HG03571 (cell line): ENCODE data around the gene FAT1.

Source experiments
- ATAC-seq: cut with Tn5 transposase; IDR thresholded peaks from one replicate; pipeline ENCODE4 v1.9.1; 2021; ENCODE audit not compliant: unreplicated experiment

The FAT1 gene

DNA sequence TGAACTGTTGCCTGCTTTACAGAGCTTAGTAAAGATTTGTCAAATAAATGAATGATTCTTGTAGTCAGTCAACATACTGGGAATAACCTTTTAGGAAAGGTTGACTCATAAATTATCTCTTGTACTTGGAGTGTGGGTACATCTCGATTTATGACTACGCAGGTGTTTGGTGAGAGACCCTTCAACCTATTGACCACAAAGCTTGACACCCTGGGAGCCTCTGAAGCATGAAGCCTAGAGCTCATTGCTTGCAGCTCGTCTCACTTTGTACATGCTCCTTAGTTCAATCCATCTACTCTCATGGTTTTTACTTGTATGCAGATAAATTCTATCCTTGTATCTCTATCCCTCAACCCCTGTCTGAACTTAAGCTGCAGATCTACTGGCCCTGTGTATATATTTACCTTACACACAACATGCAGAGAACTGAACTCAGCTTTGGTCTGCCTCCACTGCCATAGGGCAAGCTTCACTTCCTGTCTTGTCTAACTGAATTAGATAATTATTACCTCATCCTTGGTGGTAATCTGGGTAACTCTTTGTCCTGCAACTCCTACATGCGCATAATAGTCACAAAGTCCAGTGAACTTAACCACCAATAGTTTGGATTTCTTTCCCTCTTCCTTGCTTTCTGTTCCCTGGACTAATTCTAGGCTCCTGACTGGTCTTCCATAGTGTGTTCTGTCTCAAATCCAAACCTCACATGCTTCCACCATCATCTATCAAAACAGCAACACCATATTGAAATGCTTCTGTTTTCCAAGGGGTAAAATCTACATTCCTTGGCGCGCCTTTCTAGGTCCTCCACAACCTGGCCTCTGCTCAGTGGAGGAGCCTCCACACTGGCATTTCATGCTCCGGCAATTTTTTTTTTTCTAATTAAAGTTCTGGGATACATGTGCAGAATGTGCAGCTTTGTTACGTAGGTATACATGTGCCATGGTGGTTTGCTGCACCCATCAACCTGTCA lies 32.2 kb upstream of the FAT1 start:
- ATAC-seq, result no peak

DNA sequence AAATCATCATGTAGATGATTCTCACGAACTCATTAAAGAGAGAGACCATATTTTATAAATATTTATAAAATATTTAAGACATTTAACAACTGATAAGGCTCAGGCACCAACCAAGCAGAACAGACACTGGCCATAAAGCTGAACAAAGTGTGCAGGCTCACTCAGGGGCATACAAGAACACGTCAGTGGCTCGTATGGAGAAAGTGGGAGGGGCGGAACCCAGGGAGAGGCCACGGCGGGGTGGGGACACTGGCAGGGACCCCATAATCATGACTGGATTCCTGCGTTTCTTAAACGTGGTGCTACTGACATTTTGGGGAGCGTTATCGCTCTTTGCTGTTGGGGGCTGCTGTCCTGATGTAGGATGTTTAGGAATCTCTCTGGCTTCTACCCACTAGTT lies 31.3 kb upstream of the FAT1 start:
- no peak for ATAC-seq

DNA sequence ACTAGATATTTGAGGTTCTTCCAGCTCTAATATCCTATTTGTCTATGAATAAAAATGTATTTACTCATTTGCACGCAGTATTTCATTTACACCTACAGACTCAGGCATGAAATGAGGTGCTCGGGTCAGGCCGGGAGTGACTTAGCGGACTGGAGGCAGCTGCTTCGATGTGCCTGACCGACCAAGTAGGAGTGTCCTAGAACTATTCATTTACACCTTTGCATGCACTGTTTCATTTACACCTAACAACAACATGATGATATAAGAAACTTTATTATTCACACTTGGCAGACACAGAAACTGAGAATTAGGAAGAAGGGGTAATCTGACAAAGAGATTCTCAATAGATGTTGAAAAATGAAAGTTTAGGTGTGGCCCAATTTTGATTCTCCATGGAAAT lies 28.7 kb upstream of the FAT1 start:
- no peak for ATAC-seq

DNA sequence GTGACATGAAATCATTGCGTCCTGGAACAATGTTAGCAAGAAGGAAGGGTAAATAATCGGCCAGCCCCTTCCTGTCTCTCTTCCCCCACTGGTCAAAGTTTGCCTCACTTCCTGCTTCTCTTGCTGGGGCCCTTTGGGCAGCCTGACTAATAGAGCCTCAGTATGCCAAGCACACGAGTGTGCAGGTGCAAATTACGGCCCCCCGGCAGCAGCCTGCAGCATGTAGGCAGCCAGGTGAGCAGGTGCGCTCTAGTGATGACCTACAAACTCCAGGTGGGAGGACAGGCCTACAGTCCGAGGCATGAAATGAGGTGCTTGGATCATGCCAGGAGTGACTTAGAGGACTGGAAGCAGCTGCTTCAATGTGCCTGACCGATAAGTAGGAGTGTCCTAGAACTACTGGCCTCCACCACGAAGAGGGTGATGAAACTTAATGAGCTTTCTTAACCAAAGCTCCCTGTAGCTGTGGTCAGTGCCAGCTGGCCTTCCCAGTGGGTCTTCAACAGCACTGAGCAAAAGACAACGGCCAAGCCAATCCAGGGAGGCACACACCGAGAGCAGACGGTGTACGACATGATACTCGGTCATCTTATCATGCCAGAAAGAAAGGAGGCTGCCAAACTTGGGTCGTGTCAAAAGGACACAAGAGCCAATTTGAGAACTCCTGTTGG lies 26.1 kb upstream of the FAT1 start:
- no peak for ATAC-seq

DNA sequence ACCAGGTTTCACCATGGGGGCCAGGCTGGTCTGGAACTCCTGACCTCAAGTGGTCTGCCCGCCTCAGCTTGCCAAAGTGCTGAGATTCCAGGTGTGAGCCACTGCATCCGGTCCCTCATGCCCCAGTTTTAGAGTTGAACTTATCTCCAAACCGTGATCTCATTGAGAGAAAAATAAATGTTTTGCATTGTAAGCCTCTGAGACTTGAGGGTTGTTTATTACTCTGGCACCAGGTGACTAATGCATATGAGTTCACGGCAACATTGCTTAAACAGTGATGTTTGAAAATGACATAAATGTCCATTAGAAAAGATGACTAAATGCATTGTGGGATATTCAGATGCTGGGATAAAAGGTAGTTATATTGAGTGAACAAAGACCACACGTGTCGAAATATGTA lies 22.9 kb upstream of the FAT1 start:
- no peak for ATAC-seq

DNA sequence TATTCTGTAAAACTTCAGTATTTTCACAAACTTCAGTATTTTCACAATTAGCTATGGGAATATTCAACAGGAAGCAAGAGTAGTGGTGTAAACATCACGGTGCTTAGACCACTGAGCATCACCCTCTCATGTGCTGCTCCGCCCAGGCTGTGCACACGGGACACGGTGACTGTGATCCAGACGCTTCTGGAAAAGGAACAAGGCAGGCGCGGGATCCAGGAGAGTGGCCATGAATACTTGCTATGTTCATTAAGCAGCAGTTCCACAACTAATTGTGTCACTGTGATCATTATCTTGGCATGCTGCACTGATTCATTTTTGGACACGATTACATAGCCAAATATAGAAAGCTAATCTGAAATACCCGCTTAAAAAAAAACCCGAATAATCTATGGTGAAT lies 19.6 kb upstream of the FAT1 start:
- ATAC-seq, result no peak

DNA sequence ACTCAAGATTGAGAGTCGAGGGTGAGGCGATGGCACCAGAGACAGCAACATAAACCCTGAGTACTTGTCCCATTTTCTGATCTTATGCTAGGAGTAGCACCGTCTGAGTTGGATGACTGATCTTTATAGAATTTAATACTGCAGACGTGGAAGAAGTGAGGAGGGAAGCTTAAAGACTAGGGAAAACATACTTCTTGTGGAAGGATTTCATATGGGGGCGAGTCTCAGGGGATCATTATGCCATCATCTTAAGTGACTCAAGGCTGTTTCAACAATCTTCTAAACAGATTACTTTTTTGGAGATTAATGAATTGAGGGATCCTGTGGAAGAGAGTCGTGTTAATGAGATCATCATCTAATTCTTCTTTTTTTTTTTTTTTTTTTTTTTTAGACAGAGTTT lies 17.2 kb upstream of the FAT1 start:
- ATAC-seq, result no peak

DNA sequence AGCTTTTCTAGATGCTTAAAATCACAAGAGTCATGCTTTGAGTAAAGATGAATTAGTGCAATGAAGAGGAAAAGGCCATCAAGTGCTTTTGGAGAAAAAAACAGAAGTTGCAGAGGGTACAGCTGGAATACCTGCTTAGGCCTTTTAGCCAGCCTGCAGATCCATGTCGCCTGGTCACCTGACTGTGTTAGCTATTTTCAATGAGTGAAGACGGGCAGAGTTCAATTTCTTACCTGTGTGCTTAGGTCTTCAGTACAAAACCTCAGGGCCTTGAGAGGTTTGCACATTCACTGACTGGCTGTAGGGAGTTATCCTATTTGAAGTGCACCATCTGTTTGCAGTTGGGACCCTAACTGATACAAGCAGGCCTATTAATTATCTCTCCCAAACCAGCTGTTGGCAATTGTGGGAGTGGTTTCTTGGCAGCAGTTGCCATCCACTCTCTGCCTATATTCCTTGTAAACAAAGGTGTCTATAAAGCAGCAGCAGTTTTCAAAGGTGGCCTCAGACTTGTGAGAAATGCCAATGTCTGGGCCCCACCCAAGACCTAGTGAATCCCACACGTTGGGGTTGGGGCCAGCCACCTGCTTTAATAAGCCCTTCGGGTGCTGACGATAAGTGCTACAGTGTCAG lies 16.3 kb upstream of the FAT1 start:
- no peak for ATAC-seq

DNA sequence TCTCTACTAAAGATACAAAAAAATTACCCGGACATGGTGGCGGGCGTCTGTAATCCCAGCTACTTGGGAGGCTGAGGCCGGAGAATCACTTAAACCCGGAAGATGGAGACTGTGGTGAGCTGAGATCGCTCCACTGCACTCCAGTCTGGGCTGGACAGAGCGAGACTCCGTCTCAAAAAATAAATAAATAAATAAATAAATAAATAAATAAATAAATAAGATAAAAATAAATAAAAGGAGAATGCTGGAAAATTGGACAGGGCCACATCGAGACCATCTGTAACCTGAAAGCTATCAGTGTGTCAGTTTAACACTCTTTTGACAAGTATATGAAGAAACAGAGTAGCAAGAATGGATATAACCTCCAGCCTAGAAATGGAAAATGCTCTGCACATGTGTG lies 15.7 kb upstream of the FAT1 start:
- ATAC-seq, result no peak

DNA sequence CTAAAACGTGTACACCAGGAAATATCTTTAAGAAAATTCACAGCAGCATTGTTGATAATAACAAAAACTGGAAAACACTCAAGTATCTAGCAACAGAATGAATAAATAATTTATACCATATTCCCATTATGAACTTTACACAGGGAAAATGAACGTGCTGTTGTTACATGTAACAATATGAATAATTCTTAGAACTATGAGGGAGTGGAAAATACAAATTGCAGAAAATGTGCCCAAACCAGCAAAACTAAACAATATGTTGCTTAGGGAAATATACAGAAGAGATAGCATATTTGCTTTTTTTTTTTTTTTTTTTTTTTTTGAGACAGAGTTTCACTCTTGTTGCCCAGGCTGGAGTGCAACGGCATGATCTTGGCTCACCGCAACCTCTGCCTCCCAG lies 14.8 kb upstream of the FAT1 start:
- no peak for ATAC-seq

DNA sequence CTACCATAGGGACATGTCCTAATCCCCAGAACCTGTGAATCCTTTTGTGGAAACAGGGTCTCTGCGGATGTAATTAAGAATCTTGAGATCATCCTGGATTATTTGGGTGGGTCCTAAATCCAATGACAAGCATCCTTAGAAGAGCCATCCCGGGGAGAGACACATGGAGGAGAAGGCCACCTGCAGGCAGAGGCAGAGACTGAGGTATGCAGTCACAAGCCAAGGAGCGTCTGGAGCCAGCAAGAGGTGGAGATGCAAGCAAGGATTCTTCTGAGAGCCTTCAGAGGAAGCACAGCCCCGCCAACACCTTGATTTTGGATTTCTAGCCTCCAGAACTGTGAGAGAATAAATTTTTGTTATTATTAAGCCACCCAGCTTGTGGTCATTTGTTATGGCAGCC lies 13.8 kb upstream of the FAT1 start:
- no peak for ATAC-seq

DNA sequence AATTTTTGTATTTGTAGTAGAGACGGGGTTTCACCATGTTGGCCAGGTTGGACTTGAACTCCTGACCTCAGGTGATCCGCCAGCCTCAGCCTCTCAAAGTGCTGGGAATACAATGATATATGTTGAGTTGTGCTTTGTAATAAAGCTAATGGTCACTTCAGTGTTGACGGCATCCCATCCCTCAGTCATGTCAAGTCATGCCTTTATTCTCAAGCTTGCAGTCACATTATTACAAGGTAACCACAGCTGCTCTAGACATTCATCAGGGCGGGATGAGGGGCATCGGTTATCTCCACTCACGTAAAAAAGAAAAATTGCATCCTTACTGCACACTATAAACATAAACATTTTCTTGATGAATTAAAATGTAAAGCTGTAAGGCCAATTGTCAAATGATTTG lies 12.8 kb upstream of the FAT1 start:
- no peak for ATAC-seq

DNA sequence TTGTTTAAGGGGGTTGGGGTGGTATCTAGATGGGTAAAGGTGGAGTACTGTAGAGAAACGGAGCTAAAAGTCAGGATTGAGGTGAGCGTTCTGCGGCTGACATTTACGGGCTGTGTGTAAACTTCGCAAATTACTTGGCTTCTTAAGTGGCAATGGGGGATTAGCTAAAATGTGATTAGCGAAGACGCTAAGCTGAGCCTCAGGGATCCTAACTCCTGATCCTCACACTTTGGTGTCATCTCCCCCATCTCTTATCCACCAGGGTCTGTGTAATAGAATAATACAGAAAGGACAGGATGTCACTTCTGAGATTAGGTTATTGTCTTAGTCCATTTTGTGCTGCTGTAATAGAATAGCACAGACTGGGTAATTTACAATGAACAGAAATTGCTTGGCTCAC lies 10.6 kb upstream of the FAT1 start:
- no peak for ATAC-seq

DNA sequence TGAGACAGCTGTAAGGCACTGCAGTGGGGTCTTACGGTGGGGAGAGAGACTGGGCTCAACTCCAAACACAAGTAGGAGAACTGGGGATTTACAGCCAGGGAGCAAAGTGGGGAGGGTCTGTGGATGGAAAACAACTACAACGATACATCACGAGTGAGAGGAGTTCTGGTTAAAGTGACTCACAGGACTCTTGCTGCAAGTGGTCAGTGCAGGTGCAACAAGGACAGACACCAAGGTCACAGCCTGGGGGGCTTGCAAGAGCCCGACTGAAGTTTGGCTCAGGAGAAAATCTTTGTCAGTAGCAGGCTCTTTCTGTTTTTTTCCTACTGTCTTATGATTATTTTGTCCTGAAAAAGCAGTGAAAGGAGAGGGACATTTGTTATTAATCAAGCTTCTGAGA lies 10.1 kb upstream of the FAT1 start:
- no peak for ATAC-seq

DNA sequence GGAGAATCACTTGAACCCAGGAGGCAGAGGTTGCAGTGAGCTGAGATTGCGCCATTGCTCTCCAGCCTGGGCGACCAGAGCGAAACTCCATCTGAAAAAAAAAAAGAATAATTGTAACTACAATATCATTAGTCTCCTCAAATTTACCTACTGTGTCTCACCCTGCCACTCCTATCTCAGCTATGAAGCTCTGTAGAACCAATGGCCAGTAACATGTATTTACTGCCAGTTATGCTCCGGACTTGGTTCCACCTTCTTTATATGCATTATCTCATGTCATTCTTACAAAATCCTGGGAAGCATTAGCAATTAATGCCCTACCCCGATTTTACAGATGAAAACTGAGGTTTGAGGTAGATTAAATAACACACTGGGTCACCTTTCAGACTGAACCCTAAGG lies 7.0 kb upstream of the FAT1 start:
- ATAC-seq, result no peak

DNA sequence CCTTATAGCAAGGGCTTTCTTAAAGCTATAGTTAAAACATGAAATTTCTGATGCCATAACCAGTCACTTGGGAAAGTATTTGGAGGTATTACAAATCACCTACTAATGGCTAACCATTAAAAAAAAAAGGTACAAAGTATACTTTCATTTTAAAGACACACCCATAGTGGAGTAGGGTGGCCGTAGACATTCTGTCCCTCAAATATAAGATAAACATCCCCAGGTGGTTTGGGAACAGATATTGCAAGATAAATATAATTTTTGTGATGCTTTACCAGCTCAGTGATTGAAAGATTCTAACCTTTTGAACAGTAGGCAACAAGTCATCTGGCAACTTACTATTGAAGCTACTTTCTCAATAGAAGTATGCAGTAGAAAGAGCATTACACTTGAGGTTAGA lies 6.2 kb upstream of the FAT1 start:
- ATAC-seq, result no peak

DNA sequence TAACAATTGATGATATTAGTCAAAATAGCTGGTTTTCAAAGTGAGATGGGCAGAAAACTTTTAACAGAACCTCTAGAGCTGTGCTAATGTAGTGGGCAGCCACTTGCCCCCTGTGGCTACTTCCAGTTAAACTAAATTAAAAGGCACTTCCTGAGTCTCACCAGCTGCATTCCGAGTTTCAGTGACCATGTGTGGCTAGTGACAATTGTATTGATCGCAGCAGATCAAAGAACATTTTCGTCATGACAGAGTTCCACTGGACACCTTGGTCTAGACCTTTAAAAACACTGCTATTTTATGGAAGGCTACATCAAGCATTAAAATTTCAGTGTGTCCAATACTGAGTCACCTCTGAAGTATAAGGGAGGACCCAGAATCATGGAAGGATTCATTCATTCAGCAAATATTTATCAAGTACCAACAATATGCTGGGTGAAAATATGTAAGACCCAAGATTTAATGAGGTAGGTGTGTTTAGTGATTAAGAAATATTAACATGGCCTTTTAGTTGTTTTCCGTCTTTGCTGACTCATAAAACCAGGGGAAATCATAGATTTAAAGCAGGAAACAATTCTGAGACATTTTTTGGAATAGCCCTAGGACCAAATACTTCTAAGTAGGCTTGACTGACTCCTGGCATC lies 5.1 kb upstream of the FAT1 start:
- no peak for ATAC-seq

DNA sequence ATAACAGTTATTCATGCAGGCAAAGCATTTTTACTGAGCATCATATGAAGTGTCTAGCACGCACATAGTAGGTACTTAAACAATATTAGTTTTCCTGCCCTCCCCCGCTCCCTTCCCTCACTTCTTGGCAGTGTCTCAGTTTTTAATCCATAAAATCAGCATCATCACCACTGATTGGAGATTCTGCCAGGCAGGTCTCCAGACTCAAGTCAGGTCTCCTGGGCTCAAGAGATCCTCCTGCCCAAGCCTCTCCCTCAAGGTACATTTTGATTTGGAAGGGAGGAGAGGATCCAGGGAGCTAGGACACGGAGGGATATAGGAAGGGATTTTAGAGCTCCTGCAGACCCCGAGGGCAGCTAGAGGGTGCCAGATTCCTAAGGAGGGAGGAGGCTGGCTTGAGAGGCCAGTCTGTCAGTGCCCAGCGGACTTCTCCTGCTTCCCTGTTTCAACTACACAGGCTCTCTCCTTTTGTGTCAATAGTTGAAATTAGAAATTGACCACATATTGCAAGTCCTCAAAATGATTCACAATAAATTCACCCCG lies 4.4 kb upstream of the FAT1 start:
- no peak for ATAC-seq

DNA sequence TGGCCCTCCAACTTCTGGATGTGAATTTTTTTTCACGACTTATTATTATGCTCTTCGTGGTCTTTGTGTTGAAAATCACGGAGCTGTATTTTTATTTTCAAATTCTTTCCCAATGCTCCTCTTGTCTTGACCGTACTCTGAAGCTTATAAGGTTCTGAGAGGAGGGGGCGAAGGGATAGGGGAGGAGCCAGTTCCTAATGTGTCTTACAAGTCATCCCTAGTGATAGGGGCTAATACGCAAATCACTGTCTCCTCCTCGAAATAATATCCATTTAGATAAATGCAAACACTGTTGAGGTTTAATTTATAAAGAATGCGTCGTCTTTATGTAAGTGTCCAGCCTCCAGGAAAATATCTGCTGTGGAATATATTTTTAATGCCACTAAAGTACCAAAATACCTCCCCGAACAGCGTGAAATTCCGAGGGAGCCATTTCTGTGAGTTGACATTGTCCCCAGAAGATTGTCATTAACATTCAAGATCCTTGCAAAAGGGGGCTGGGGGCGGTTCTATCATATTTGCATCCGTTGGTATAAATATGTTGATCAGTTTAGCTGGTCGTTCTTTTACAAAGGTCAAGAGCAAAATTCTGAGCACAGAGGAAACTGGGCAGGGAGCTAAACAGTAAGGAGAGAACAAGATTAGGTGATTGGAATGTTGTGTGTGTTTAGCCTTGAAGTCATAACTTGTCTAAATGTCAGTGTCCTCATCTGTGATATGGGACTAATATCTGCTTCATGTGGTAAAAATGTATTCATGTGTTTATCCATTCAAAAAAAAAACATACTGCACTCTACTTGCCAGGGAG lies 3.7 kb upstream of the FAT1 start:
- ATAC-seq, result no peak

DNA sequence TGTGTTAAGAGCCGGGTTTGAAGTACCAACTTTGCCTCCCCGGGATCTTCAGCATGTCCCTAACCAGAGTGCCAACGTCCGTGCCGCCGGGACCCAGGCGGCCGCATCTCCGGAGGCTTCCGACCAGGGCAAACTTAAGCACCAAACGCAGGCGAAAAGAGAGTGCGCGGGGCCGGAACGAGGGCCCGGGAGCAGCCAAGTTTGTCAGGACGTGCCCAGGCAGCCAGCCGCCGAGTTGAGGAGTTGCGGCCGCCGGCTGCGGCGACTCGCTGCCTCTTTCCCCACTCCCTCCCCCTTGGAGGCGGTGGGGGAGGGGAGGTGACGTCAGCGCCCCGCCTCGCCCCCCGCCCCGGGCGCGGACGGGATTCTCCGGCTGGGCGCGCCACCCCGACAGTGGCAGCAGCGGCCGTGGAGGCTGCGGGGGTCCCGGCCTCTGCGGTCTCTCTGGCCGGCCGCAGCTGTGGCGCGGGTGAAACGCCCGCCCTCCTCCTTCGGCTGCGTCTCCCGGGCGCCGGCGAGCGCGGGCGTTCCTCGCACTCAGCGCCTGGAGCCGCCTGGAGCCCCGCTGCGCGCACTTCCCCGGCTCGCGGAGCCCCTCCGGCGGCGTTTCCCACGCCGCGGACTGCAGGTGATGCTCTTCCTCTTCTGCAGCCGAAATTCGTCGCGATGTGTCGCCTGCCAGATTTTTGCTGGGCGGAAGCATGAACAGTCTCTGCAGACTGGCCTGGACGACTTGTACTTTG lies 2.9 kb upstream of the FAT1 start:
- ATAC-seq, result no peak
